Right cardiac atrium (tissue), 5 donors: ENCODE measurements around the gene GPR61. TPM values are rescaled to one million over a fixed set of nuclear protein-coding genes. Genes with fewer than 3 reads are reported as not detected.
A peak's percentile ranks its signal among the peaks of the same experiment; 100 is the strongest.

Experiments
- ATAC-seq, 2 donors: fragments of 200-7000 bp; cut with Tn5 transposase; one replicate each; pipeline versions ENCODE4 v1.8.0 to v1.9.1; 2020; ENCODE audit warnings: moderate library complexity in 2 of 2, mild to moderate bottlenecking in 1 of 2
- DNase-seq, 3 donors: peaks; one replicate each; pipeline ENCODE4 v3.0.0-alpha.2; 2020
- H3K27ac ChIP-seq: one replicate; pipeline ENCODE4 v1.5.1; 2013; ENCODE audit warnings: mild to moderate bottlenecking, low read length, control low read depth, moderate library complexity
- H3K27me3 ChIP-seq: one replicate; pipeline ENCODE4 v1.6.1; 2013; ENCODE audit not compliant: control insufficient read depth, insufficient read depth
- H3K4me1 ChIP-seq: one replicate; pipeline ENCODE4 v1.6.1; 2013; ENCODE audit warnings: low read length; ENCODE audit not compliant: control insufficient read depth, insufficient read depth
- H3K4me3 ChIP-seq: one replicate; pipeline ENCODE4 v1.5.1; 2013; ENCODE audit warnings: low read length, control low read depth
- H3K9me3 ChIP-seq: one replicate; pipeline ENCODE4 v1.6.1; 2013; ENCODE audit warnings: low read length; ENCODE audit not compliant: control insufficient read depth
- WGBS: extraction: QIAGEN DNeasy Blood & Tissue Kit; methylation state at CpG from one replicate; pipeline ENCODE4 v1.1.7; 2013; 5-methylcytosine and 5-hydroxymethylcytosine counted together
- intact Hi-C, 4 donors: fragments of 100-400 bp; cut with DNase I; formaldehyde crosslinking; loops; one replicate each; pipeline versions ENCODE4 v1.11.0 to v1.14.0; 2022 to 2023
- polyA plus RNA-seq: library from polyadenylated mRNA; stranded (reverse); fragments of 200-250 nt; gene quantifications from one replicate; pipeline ENCODE4 v1.2.3, GENCODE V29; 2013
- total RNA-seq, 4 donors: library from RNA; stranded (reverse); fragmentation: NEBNext Ultra II Directional; extraction: Animal tissue kit (Norgen Biotek cat#: 25700); gene quantifications; one replicate each; pipeline ENCODE4 v1.2.1, GENCODE V29; 2021
- donor health status: healthy with polysubstance abuse.
- donor health status: DM: no; HTN: yes; CAD: no.
- donor health status: DM: no; HTN: no; CAD: no.
- donor health status: DM: no; HTN: yes; CAD: no; lungs with severe emphysema.
- donor health status: DM: yes; HTN: yes; CAD: no.

GPR61 gene
- total and polyA plus RNA-seq, 5 donors = 0.14 to 1.4 (median 0.41) TPM

GRCh38 chr1:109527846-109528695 is 11.6 kb upstream of the GPR61 start:
- 85% methylated on average over 9 of the region's 9 CpGs for WGBS
- ATAC-seq (no peak), DNase-seq (no peak)
- Histone ChIP-seq H3K27me3 (no peaks in the 10 kb centered on the region), H3K27ac (no peak overlapping the region), H3K9me3 (no peaks in the 10 kb centered on the region), H3K4me3 (no peak overlapping the region), H3K4me1 (no peaks in the 10 kb centered on the region)
- intact Hi-C loops = loop anchor here in 1 of 4 donors (2.0 kb wide), 1 partner anchor 31 kb away; no protein-coding TSS in a partner anchor

- Histone ChIP-seq H3K9me3 (no peaks in the 10 kb centered on the region), H3K4me3 (no peak overlapping the region), H3K27me3 (no peaks in the 10 kb centered on the region), H3K4me1 (no peaks in the 10 kb centered on the region), H3K27ac (no peak overlapping the region)
- ATAC-seq = no peak
- intact Hi-C loops = no loop called here
- 92% methylated on average over 3 of the region's 3 CpGs for WGBS
- DNase-seq = no peak
Measured at GRCh38 chr1:109528712-109529111, 11.0 kb upstream of the GPR61 start.

DNA sequence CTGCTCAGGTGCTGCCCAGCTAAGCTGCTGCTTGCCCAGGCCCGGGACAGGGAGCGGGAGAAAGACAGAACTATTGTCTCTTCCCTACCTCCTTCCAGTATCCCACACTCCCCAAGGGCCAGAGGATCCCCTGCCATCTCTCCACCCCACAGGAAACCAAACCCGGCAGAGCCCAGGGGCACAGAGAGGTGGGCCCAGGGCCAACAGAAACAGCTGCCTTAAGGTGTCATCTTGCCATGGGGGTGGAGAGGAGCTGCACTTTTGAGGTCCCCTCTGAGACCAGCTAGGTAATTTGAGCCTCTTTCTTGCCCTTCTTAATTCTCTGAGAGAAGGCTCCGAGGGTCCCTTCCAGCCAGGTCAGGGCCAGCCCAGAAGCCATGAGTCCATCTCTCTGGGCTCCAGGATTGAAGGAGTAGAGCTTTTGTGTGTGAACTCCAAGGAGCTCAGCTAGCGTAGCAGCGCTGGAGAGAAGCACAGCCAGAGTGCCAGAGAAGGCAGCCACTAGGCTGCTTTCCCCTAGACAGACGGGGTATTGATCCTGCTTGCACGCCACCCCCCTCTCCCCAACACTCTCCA is 9.7 kb upstream of the GPR61 start:
- H3K9me3 ChIP-seq = no peaks in the 10 kb centered on the region

DNA sequence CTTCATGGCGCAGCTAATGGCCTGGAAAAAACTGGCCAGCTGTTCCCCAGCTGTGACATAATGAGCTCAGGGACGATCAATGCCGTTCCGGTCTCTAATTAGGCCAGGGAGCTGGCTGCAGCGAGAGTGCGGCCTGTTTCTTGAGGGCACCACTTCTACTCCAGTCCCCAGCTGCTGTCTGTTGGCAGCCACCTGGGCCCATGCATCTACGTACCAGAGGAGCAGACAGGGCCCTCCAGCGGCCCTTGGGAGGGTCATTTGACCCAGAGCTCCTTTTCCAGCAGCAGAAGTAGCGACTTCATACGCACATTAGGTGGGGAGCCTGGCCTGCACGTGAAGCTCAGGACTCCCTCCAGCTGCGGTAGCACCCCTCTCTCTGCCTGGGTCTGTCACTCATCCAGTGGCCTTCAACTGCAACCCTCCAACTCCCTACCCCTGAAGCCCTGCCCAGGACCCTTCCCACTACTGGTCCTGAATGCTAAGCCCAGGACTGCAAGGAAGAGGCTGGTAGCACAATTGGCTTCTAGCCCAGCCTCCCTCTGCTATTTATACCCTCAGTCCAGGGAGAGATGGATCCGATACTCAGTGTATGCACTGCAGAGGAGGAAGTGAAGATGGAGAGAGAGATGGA is 9.1 kb upstream of the GPR61 start:
- no peak overlapping the region for H3K4me3 ChIP-seq
- ATAC-seq = no peak
- intact Hi-C loops = loop anchor here in 2 of 4 donors (5.0 kb wide), 2 partner anchors 38 to 268 kb away; partner anchors contain the start of gene CYB561D1 (in 1 of the 2)
- 67% methylated on average over 13 of the region's 13 CpGs for WGBS
- no peaks in the 10 kb centered on the region for H3K27me3 ChIP-seq
- H3K27ac ChIP-seq = no peak overlapping the region
- no peak for DNase-seq
- no peaks in the 10 kb centered on the region for H3K9me3 ChIP-seq
- H3K4me1 ChIP-seq = no peaks in the 10 kb centered on the region

More for the DNA sequence above, 9.7 kb upstream of the GPR61 start:
- 58% methylated on average over 8 of the region's 8 CpGs for WGBS
- Histone ChIP-seq H3K27me3 (no peaks in the 10 kb centered on the region), H3K4me3 (no peak overlapping the region), H3K27ac (no peak overlapping the region), H3K4me1 (no peaks in the 10 kb centered on the region)
- no peak for ATAC-seq
- intact Hi-C loops = loop anchor here in 2 of 4 donors (5.0 kb wide), 2 partner anchors 38 to 268 kb away; partner anchors contain the start of gene CYB561D1 (in 1 of the 2)
- DNase-seq = no peak

GRCh38 chr1:109531380-109531779 is 8.3 kb upstream of the GPR61 start:
- 71% methylated on average over 4 of the region's 4 CpGs for WGBS
- no peak overlapping the region for H3K27ac ChIP-seq
- DNase-seq (no peak), ATAC-seq (no peak)
- no peaks in the 10 kb centered on the region for H3K27me3 ChIP-seq
- no peaks in the 10 kb centered on the region for H3K9me3 ChIP-seq
- no peak overlapping the region for H3K4me3 ChIP-seq
- intact Hi-C loops = loop anchor here in 2 of 4 donors (5.0 kb wide), 2 partner anchors 39 to 269 kb away; partner anchors contain the start of gene CYB561D1 (in 1 of the 2)
- no peaks in the 10 kb centered on the region for H3K4me1 ChIP-seq

DNA sequence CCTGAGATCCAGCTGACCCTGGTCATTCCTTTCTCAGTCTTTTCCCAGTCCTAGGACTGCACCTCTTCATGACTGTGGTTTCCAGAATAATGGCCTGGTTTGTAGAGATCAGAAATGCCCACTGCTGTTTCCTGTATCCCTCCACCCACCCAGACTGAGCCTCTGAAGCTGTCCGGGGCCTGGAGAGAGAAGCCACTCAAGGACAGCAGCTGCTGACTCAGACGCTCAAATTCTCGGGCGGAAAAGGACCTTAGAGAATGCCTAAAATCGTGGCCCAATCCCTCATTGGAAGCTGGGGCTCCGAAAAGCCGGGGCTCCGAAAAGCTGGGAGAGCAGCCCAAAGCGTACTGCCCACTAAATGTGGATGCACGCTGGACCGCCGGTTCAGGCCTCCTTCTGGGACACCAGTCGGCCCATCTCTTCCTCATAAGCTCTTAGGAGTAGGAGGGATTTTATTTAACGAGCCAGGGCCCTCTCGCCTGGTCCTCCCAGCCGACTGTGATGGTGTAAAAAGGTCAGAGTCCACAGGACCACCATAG is 7.8 kb upstream of the GPR61 start:
- ATAC-seq (no peak), DNase-seq (no peak)
- no peaks in the 10 kb centered on the region for H3K4me1 ChIP-seq
- H3K9me3 ChIP-seq = no peaks in the 10 kb centered on the region
- WGBS = 52% methylated on average over 16 of the region's 16 CpGs
- H3K4me3 ChIP-seq = no peak overlapping the region
- no peaks in the 10 kb centered on the region for H3K27me3 ChIP-seq
- no peak overlapping the region for H3K27ac ChIP-seq
- intact Hi-C loops = loop anchor here (2.0 to 5.0 kb wide), 4 partner anchors 33 to 270 kb away; partner anchors contain the start of gene CYB561D1 (in 1 of the 4)

DNA sequence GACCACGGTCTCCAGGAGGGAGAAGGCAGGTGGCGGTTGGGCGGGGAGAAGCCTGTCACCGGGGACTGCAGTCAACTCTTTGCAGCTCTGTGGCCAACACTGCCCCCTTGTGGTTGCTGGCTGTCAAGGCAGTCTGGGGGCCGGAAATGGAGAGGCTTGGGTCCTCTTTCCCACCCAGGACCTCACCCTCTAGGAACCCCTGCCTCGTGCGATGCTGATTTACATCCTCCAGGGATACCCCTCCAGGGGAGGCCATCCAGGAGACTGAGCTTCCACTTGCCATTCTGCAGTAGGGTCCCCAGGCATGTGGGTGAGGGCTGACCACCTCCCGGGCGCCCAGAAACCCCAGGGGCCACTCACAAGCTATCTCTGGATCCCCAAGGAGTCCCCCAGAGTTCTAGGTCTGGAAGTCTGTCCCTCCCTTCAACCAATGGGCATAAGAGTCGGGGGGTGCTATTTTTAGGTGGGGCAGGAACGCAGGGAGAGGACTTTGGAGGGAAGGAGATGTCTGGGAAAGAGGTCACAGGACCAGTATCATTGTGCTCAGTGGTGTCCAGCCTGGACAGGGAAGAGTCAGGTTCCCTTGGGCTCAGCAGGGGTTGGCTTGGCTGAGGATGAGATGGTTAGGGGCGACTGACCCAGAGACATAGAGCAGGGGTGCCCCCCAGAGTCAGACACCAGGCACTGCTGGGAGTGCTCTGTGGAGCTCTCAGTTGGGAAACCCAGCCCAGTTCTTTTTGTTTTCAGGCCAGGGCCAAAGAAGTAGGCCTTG is 7.1 kb upstream of the GPR61 start:
- DNase-seq (peak; percentile 78 to 94 (median 91)), ATAC-seq (peak; percentile 84 to 85)
- intact Hi-C loops = loop anchor here (2.0 to 5.0 kb wide), 4 partner anchors 34 to 270 kb away; partner anchors contain the start of gene CYB561D1 (in 1 of the 4)
- Histone ChIP-seq H3K9me3 (no peaks in the 10 kb centered on the region), H3K4me1 (no peaks in the 10 kb centered on the region), H3K27me3 (no peaks in the 10 kb centered on the region), H3K27ac (peak overlapping the region; percentile 34), H3K4me3 (peak overlapping the region; percentile 4)
- WGBS = 11% methylated on average over 12 of the region's 12 CpGs

DNA sequence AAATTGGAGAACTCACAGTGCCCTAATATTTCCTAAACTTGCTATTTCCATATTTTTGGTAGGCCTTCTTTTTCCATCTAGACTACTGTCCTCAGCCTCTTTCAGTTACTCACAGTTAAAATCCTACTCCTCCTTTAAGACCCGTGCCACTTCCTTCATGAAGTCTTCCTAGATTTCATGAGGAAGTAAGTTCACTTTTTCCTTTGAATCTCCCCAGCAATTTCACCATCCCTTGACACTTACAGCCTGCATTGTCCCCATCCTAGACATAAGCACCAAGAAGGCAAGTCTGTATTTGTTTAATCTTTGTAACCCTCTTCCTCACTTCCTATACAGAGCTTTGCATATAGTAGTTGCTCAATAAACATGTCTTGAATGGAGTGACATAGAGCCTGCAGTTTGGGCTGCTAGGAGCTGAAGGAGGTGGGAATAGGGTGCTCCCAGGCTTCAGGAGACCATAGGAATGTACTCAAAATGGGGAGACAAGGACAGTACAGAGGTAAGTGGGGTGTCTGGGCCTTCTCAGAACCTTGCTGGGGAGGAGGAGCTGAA is 5.3 kb upstream of the GPR61 start:
- DNase-seq (no peak), ATAC-seq (no peak)
- WGBS = 91% methylated on average over 1 of the region's 1 CpG
- Histone ChIP-seq H3K27ac (no peak overlapping the region), H3K27me3 (no peaks in the 10 kb centered on the region), H3K9me3 (no peaks in the 10 kb centered on the region), H3K4me3 (no peak overlapping the region), H3K4me1 (no peaks in the 10 kb centered on the region)
- intact Hi-C loops = loop anchor here in 2 of 4 donors (5.0 kb wide), 2 partner anchors 42 to 272 kb away; partner anchors contain the start of gene CYB561D1 (in 1 of the 2)

- ATAC-seq (no peak), DNase-seq (no peak)
- Histone ChIP-seq H3K4me1 (no peaks in the 10 kb centered on the region), H3K27me3 (no peaks in the 10 kb centered on the region), H3K4me3 (no peak overlapping the region), H3K9me3 (no peaks in the 10 kb centered on the region), H3K27ac (peak overlapping the region; percentile 73)
- intact Hi-C loops = no loop called here
- 57% methylated on average over 4 of the region's 4 CpGs for WGBS
Measured at GRCh38 chr1:109535481-109535880, 4.2 kb upstream of the GPR61 start.

GRCh38 chr1:109535971-109536491 is 3.6 kb upstream of the GPR61 start:
- WGBS = 47% methylated on average over 5 of the region's 5 CpGs
- peak overlapping the region; percentile 81 for H3K27ac ChIP-seq
- intact Hi-C loops = no loop called here
- peak; percentile 56 to 68 for ATAC-seq
- DNase-seq = peak; percentile 23 to 81 (median 71)
- no peaks in the 10 kb centered on the region for H3K27me3 ChIP-seq
- H3K4me3 ChIP-seq = no peak overlapping the region
- H3K4me1 ChIP-seq = no peaks in the 10 kb centered on the region
- H3K9me3 ChIP-seq = no peaks in the 10 kb centered on the region
